ENCODE results near the gene ST8SIA2. TPM values are rescaled to one million over a fixed set of nuclear protein-coding genes. Genes with fewer than 3 reads are reported as not detected.
"Not testable (repeated sequence)": the region's sequence is repeated elsewhere in the genome, so short reads cannot be mapped to it uniquely, and the experiment has no call there.

The ST8SIA2 gene
- total RNA-seq, 1 experiment from 2014 or later, result not detected

GRCh38 chr15:92443381-92443780 is 49.7 kb downstream of the ST8SIA2 start:
- DNase-seq (ENCODE audit: low spot score), result no peak

GRCh38 chr15:92444631-92445030 is 51.0 kb downstream of the ST8SIA2 start:
- no peak for DNase-seq (ENCODE audit: low spot score)

- DNase-seq (ENCODE audit: low spot score), result no peak
Measured at GRCh38 chr15:92448370-92448769, 54.7 kb downstream of the ST8SIA2 start.

GRCh38 chr15:92449476-92449875 is 55.8 kb downstream of the ST8SIA2 start:
- DNase-seq (ENCODE audit: low spot score), result no peak

GRCh38 chr15:92451225-92451825 is 57.6 kb downstream of the ST8SIA2 start:
- DNase-seq (ENCODE audit: low spot score), result no peak

- no peak for DNase-seq (ENCODE audit: low spot score)
Measured at GRCh38 chr15:92452143-92452542, 58.5 kb downstream of the ST8SIA2 start.

GRCh38 chr15:92453607-92454006 is 59.9 kb downstream of the ST8SIA2 start:
- no peak for DNase-seq (ENCODE audit: low spot score)

GRCh38 chr15:92454555-92455105 is 60.9 kb downstream of the ST8SIA2 start:
- no peak for DNase-seq (ENCODE audit: low spot score)

- DNase-seq (ENCODE audit: low spot score), result no peak
Measured at GRCh38 chr15:92455271-92455670, 61.6 kb downstream of the ST8SIA2 start.

GRCh38 chr15:92457471-92458041 is 63.9 kb downstream of the ST8SIA2 start:
- DNase-seq (ENCODE audit: low spot score), result no peak

GRCh38 chr15:92460023-92460422 is 66.3 kb downstream of the ST8SIA2 start:
- DNase-seq (ENCODE audit: low spot score), result no peak

- DNase-seq (ENCODE audit: low spot score), result no peak
Measured at GRCh38 chr15:92462424-92463125, 68.9 kb downstream of the ST8SIA2 start.

- no peak for DNase-seq (ENCODE audit: low spot score)
Measured at GRCh38 chr15:92463352-92463751, 69.7 kb downstream of the ST8SIA2 start.

GRCh38 chr15:92463826-92464225 is 70.1 kb downstream of the ST8SIA2 start:
- DNase-seq (ENCODE audit: low spot score), result no peak

GRCh38 chr15:92466834-92467233 is 73.2 kb downstream of the ST8SIA2 start:
- DNase-seq (ENCODE audit: low spot score), result no peak

- no peak for DNase-seq (ENCODE audit: low spot score)
Measured at GRCh38 chr15:92467245-92467644, 73.6 kb downstream of the ST8SIA2 start.

- DNase-seq (ENCODE audit: low spot score), result no peak
Measured at GRCh38 chr15:92468991-92469390, 75.3 kb downstream of the ST8SIA2 start.

- no peak for DNase-seq (ENCODE audit: low spot score)
Measured at GRCh38 chr15:92471288-92471687, 77.6 kb downstream of the ST8SIA2 start.

- no peak for DNase-seq (ENCODE audit: low spot score)
Measured at GRCh38 chr15:92473756-92474155, 80.1 kb downstream of the ST8SIA2 start.

- DNase-seq (ENCODE audit: low spot score), result not testable (repeated sequence)
Measured at GRCh38 chr15:92479730-92480129, 86.0 kb downstream of the ST8SIA2 start.

GRCh38 chr15:92480361-92480760 is 86.7 kb downstream of the ST8SIA2 start:
- no peak for DNase-seq (ENCODE audit: low spot score)

GRCh38 chr15:92485441-92485840 is 91.8 kb downstream of the ST8SIA2 start:
- no peak for DNase-seq (ENCODE audit: low spot score)
